Fibroblast of villous mesenchyme (primary cell): ENCODE data around the gene QPRT. TPM values are rescaled to one million over a fixed set of nuclear protein-coding genes. Genes with fewer than 3 reads are reported as not detected.
"Not testable (repeated sequence)": the region's sequence is repeated elsewhere in the genome, so short reads cannot be mapped to it uniquely, and the experiment has no call there.

Experiments used
- DNase-seq: peaks from one replicate; pipeline ENCODE4 v3.0.0-alpha.2; 2010; ENCODE audit warnings: low read depth
- H3K4me3 ChIP-seq: 2 replicates; pipeline ENCODE4 v1.5.1; 2011; ENCODE audit warnings: low read depth, mild to moderate bottlenecking, low read length
- total RNA-seq: library from RNA; depleted of rRNA; stranded (reverse); fragments of >200 nt; gene quantifications from 2 replicates; pipeline ENCODE4 v1.2.3, GENCODE V29; 2012
- TF ChIP-seq, protein P1 (sequence below): IDR thresholded peaks from 2 replicates; pipeline ENCODE4 v1.5.1; 2012; ENCODE audit warnings: low read depth, mild to moderate bottlenecking, low read length; ENCODE audit not compliant: insufficient read depth

Gene QPRT
- total RNA-seq, 1 donor: 123 TPM

DNA sequence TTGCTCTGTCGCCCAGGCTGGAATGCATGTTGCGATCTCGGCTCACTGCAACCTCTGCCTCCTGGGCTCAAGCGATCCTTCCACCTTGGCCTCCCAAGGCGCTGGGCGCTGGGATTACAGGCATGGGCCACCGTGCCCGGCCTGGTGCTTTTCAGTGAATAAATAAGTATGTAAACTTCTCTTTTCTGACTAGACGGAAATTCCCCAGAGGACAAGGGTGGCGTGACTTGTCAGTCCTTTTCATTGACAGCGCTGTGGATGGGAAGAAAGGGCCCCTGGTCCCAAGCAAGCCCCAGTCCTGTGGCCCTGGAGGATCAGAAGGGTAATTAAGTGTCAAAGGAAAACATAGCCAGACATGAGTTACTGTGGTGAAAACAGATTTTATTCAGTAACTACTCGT lies 25.5 kb upstream of the QPRT start:
- TF ChIP-seq, protein P1, sequence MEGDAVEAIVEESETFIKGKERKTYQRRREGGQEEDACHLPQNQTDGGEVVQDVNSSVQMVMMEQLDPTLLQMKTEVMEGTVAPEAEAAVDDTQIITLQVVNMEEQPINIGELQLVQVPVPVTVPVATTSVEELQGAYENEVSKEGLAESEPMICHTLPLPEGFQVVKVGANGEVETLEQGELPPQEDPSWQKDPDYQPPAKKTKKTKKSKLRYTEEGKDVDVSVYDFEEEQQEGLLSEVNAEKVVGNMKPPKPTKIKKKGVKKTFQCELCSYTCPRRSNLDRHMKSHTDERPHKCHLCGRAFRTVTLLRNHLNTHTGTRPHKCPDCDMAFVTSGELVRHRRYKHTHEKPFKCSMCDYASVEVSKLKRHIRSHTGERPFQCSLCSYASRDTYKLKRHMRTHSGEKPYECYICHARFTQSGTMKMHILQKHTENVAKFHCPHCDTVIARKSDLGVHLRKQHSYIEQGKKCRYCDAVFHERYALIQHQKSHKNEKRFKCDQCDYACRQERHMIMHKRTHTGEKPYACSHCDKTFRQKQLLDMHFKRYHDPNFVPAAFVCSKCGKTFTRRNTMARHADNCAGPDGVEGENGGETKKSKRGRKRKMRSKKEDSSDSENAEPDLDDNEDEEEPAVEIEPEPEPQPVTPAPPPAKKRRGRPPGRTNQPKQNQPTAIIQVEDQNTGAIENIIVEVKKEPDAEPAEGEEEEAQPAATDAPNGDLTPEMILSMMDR: no peak
- no peak overlapping the region for H3K4me3 ChIP-seq
- DNase-seq: no peak

DNA sequence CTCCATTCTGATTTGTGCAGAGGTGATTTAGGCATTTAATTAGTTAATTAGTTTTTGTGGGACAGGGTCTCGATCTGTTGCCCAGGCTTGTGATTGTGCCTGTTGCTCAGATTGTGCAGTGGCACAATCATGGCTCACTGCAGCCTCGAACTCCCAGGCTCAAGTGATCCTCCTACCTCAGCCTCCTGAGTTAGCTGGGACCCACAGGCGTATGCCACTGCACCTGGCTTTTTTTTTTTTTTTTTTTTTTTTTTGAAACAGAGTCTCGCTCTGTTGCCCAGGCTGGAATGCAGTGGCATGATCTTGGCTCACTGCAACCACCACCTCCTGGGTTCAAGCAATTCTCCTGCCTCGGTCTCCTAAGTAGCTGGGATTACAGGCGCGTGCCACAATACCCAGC lies 25.1 kb upstream of the QPRT start:
- not testable (repeated sequence) for DNase-seq, H3K4me3 ChIP-seq

DNA sequence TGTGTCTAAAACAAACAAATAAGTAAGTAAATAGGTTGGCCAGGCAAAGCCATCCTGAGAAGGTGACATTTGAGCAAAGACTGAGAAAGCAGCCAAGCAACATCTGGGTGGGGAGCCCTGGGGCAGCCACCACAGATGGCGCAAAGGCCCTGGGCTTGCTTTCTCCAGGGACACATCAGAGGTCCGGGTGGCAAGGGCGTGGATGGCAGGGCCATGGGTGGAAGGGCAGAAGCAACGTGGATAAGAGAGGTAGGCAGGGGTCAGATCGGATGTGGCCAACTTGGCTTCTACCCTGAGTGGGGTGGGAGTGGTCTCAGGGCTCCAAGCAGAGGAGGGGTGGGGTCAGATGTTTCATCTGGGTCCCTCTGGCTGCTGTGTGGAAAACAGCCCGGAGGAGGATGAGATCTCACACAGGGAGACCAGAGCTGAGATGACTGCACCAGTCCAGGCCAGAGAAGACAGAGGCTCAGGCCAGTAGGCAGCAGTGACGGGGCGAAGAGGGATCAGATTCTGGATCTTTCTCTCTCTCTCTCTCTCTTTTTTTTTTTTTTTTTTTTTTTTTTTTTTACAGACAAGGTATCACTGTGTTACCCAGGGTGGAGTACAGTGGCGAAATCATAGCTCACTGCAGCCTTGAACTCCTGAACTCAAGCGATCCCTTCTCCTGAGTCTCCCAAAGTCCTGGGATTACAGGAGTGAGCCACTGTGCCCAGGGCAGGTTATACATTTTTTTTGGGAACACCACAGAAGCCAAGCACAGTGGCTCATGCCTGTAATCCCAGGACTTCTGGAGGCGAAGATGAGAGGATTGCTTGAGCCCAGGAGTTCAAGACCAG lies 22.1 kb upstream of the QPRT start:
- no peak overlapping the region for H3K4me3 ChIP-seq
- TF ChIP-seq, protein P1: no peak
- DNase-seq: no peak

DNA sequence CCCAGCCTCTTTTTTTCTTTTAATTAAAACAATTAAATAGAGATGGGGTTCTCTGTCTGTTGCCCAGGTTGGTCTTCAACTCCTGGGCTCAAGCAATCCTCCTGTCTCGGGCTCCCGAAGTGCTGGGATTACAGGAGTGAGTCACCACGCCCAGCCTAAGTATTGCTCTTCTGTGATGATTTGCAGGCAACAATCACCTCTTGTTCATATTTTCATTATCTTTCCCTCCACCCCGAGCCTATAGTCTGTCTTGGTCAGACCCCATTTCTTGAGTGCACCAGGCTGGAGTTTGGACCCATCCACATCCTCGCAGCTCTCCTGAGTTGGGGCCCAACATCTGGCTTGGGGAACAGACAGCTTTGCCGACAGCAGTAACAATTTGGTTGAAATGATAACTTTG lies 20.3 kb upstream of the QPRT start:
- no peak for DNase-seq
- TF ChIP-seq, protein P1: no peak
- H3K4me3 ChIP-seq: no peak overlapping the region

DNA sequence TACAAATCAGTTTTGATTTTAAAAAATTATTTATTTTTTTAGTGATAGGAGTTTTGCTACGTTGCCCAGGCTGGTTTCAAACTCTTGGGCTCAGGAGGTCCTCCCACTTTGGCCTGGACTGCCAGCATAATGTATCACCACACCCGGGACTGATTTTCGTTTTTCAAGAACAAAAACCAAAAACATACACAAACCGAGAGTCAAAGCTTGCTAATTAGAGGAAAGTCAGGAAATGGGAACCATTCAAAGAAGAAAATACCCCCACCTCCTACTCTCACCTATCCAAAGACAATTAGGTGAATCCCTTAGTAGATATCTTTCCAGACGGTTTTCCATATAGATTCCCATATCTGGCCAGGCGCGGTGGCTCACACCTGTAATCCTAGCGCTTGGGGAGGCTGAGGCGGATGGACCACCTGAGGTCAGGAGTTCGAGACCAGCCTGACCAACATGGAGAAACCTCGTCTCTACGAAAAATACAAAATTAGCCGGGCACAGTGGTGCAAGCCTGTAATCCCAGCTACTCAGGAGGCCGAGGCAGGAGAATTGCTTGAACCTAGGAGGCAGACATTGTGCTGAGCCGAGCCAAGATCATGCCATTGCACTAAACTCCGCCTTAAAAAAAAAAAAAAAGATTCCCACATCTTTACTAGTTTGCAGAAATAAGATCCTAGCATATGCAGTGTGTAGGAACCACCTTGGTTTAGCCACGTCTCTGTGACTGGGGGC lies 16.8 kb upstream of the QPRT start:
- H3K4me3 ChIP-seq: no peak overlapping the region
- TF ChIP-seq, protein P1: no peak
- no peak for DNase-seq

DNA sequence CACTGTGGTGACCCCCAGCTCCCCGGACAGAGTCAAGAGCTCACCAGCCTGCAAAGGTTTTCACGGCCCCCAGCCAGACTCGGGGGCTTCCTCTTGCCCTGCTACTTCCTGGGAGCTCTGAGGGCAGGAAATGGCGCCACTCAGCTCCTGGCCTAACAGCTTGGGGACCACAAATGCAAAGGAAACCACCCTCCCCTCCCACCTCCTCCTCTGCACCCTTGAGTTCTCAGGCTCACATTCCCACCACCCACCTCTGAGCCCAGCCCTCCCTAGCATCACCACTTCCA lies 16.3 kb upstream of the QPRT start:
- H3K4me3 ChIP-seq: no peak overlapping the region
- TF ChIP-seq, protein P1: no peak
- no peak for DNase-seq

DNA sequence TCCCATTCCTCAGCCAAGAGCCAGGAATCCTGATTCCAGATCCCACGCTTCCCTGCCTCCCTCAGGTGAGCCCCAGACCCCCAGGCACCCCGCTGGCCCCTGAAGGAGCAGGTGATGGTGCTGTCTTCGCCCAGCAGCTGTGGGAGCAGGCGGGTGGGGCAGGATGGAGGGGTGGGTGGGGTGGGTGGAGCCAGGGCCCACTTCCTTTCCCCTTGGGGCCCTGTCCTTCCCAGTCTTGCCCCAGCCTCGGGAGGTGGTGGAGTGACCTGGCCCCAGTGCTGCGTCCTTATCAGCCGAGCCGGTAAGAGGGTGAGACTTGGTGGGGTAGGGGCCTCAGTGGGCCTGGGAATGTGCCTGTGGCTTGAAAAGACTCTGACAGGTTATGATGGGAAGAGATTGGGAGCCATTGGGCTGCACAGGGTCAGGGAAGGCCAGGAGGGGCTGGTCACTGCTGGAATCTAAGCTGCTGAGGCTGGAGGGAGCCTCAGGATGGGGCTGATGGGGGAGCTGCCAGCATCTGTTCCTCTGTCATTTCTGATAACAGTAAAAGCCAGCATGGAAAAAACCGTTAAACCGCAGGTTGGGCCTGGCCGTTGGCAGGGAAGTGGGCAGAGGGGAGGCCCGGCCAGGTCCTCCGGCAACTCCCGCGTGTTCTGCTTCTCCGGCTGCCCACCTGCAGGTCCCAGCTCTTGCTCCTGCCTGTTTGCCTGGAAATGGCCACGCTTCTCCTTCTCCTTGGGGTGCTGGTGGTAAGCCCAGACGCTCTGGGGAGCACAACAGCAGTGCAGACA lies 15.8 kb upstream of the QPRT start, which contains the start of gene SPN:
Gene SPN, plus strand, starts transcription at position 232 of the 791 bp plus-strand sequence. Its CDS starts 482 bp downstream, at position 714.
- TF ChIP-seq, protein P1: no peak
- no peak for DNase-seq
- no peak within 1 kb of the TSS for H3K4me3 ChIP-seq
